HepG2 (cell line): ENCODE data around the gene DZANK1. TPM values are rescaled to one million over a fixed set of nuclear protein-coding genes. Genes with fewer than 3 reads are reported as not detected.
A peak's percentile ranks its signal among the peaks of the same experiment; 100 is the strongest.

Source experiments
- ETV5 ChIP-seq: IDR thresholded peaks from 2 replicates; pipeline ENCODE4 v1.6.1; 2018; ENCODE audit warnings: missing biosample characterization, missing genetic modification reagents, inconsistent platforms, borderline replicate concordance
- KDM6A ChIP-seq: IDR thresholded peaks from 2 replicates; pipeline ENCODE4 v1.6.1; 2016; ENCODE audit warnings: low read depth
- MYC ChIP-seq: sonication (generic); formaldehyde crosslinking; IDR thresholded peaks from 2 replicates; pipeline ENCODE4 v1.9.0; 2021; ENCODE audit warnings: missing genetic modification reagents, borderline replicate concordance
- NR2F1 ChIP-seq, 2 experiments: fragments of 450-650 bp in 1 of 2; formaldehyde crosslinking in 1 of 2; IDR thresholded peaks; 2 replicates each; pipeline versions ENCODE4 v1.5.0 to v1.6.1; 2016 to 2020; ENCODE audit warnings: mild to moderate bottlenecking in 1 of 2, missing compliant biosample characterization in 1 of 2, missing genetic modification reagents in 1 of 2, moderate library complexity in 1 of 2
- SRSF9 ChIP-seq: fragments of 200-400 bp; formaldehyde crosslinking; IDR thresholded peaks from 2 replicates; pipeline ENCODE4 v1.6.1; 2018; ENCODE audit warnings: borderline replicate concordance, mild to moderate bottlenecking, low read depth, low read length; ENCODE audit not compliant: insufficient read depth, poor library complexity, severe bottlenecking
- ZFYVE20 ChIP-seq: sonication (generic); formaldehyde crosslinking; IDR thresholded peaks from 2 replicates; pipeline ENCODE4 v1.8.0; 2023; ENCODE audit warnings: low read depth, mild to moderate bottlenecking, moderate library complexity, missing genetic modification reagents, borderline replicate concordance
- ZNF10 ChIP-seq: sonication (generic); formaldehyde crosslinking; IDR thresholded peaks from 2 replicates; pipeline ENCODE4 v1.4.0; 2020; ENCODE audit warnings: mild to moderate bottlenecking, low read depth, missing genetic modification reagents, borderline replicate concordance
- ZNF121 ChIP-seq: sonication (generic); formaldehyde crosslinking; IDR thresholded peaks from 2 replicates; pipeline ENCODE4 v1.5.0; 2020; ENCODE audit warnings: mild to moderate bottlenecking, missing genetic modification reagents
- ZNF234 ChIP-seq: sonication (generic); formaldehyde crosslinking; conservative IDR thresholded peaks from 2 replicates; pipeline ENCODE4 v1.5.1; 2020; ENCODE audit warnings: mild to moderate bottlenecking, missing genetic modification reagents
- ZNF577 ChIP-seq: sonication (generic); formaldehyde crosslinking; IDR thresholded peaks from 2 replicates; pipeline ENCODE4 v1.4.0; 2020; ENCODE audit warnings: mild to moderate bottlenecking, low read depth, missing genetic modification reagents, borderline replicate concordance
- ZNF615 ChIP-seq: sonication (generic); formaldehyde crosslinking; IDR thresholded peaks from 2 replicates; pipeline ENCODE4 v1.5.0; 2020; ENCODE audit warnings: mild to moderate bottlenecking, missing genetic modification reagents, borderline replicate concordance
- ZNF782 ChIP-seq: sonication (generic); formaldehyde crosslinking; IDR thresholded peaks from 2 replicates; pipeline ENCODE4 v1.4.0; 2020; ENCODE audit warnings: missing genetic modification reagents, mild to moderate bottlenecking, borderline replicate concordance
- polyA plus RNA-seq, 8 experiments: library from polyadenylated mRNA; depleted of rRNA in 3 of 8; stranded (reverse) in 7 of 8; unstranded in 1 of 8; fragments of >200 nt; fragmentation: Illumina TruSeq in 4 of 8; extraction: Trizol in 4 of 8; gene quantifications; 2 replicates each; pipeline versions ENCODE4 v1.2.1 to v1.2.3, GENCODE V29; 2011 to 2016; ENCODE audit warnings: low read depth in 4 of 8, missing spikeins in 1 of 8, mixed read lengths in 1 of 8; ENCODE audit not compliant: insufficient read depth in 1 of 8
- total RNA-seq, 5 experiments: library from RNA; depleted of rRNA; stranded (reverse); fragments of >200 nt; fragmentation: Illumina TruSeq; extraction: Trizol; gene quantifications; 2 replicates each; pipeline ENCODE4 v1.2.3, GENCODE V29; 2016; ENCODE audit warnings: low read depth in 1 of 5
- TF ChIP-seq, protein P1 (sequence below): sonication (generic); formaldehyde crosslinking; IDR thresholded peaks from 2 replicates; pipeline ENCODE4 v1.5.0; 2020; ENCODE audit warnings: missing genetic modification reagents
- TF ChIP-seq, protein P2 (sequence below): IDR thresholded peaks from 2 replicates; pipeline ENCODE4 v1.6.1; 2012; ENCODE audit warnings: inconsistent platforms
- TF ChIP-seq, protein P3 (sequence below): sonication (generic); formaldehyde crosslinking; IDR thresholded peaks from 2 replicates; pipeline ENCODE4 v1.4.0; 2020; ENCODE audit warnings: missing genetic modification reagents, mild to moderate bottlenecking, borderline replicate concordance
- TF ChIP-seq, protein P4 (sequence below): sonication (generic); formaldehyde crosslinking; IDR thresholded peaks from 2 replicates; pipeline ENCODE4 v1.5.0; 2020; ENCODE audit warnings: missing genetic modification reagents
- TF ChIP-seq, protein P5 (sequence below): sonication (generic); formaldehyde crosslinking; IDR thresholded peaks from 2 replicates; pipeline ENCODE4 v1.4.0; 2020; ENCODE audit warnings: missing genetic modification reagents

DZANK1 gene
- total and polyA plus RNA-seq, 2 of the 13 experiments (the other 11 are each of a cell fraction or from before 2014, with no cell fraction given) = 1.6 to 3.2 TPM

DNA sequence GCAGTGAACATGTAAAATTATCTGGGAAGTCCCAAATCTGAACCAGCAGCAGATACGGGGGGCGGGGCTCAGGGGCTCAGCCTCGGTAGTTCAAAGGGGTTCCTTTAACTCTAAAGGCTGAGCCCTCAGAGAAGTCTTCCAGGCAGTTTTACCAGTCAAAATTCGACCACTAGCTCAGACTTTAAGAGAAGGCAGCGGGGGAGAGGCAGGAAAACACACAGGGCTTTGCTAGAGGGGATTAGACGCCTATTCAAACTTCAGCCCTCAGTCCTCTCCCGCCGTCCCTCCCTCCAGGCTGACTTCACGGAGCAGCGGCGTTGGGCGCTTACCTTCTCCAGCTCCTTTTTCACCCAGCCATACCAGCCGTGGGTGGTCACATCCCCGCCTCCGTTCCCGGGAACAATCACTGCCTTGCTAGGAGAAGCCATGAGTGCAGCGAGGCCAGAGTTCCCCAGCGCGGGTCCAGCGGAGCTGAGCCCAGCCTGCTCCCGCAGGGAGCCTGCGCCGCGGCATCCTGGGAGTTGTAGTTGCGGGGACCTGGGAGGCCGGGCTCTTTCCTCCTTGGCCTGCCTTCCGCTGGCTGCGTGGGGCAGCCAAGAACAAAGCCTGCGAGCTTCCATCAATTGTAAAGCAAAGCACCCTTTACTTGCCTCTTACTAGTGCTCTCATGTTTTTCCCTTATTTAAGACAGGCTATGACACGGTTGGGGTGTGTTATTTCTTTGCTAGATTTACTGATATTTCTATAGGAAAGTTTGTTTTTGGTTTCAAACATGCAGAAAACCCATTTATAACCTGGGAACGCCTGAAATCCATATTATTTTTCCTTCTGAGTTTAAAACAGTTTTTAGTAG lies 30.1 kb upstream of the DZANK1 start, which contains the start of gene RBBP9 (continued):
- TF ChIP-seq, protein P1, sequence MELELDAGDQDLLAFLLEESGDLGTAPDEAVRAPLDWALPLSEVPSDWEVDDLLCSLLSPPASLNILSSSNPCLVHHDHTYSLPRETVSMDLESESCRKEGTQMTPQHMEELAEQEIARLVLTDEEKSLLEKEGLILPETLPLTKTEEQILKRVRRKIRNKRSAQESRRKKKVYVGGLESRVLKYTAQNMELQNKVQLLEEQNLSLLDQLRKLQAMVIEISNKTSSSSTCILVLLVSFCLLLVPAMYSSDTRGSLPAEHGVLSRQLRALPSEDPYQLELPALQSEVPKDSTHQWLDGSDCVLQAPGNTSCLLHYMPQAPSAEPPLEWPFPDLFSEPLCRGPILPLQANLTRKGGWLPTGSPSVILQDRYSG (CRISPR knock-in tag) = peak; percentile 55
- 0 out of 2 replicates have a peak, but pooled peaks have one; percentile 45 for TF ChIP-seq ZFYVE20
- peak; percentile 18; the same call in 1 of the 2 replicates for TF ChIP-seq KDM6A (CRISPR knock-in tag)
- peak; percentile 92; the same call in 1 of the 2 replicates for TF ChIP-seq ZNF782 (CRISPR knock-in tag)
- TF ChIP-seq NR2F1 (CRISPR knock-in tag; IDR thresholded peaks at IDR 0.05) = no peak
- no peak for TF ChIP-seq ZNF121 (CRISPR knock-in tag)
- no peak for TF ChIP-seq ZNF234 (CRISPR knock-in tag)
- no peak for TF ChIP-seq ZNF10 (CRISPR knock-in tag)
- no peak for TF ChIP-seq SRSF9
- TF ChIP-seq, protein P2, sequence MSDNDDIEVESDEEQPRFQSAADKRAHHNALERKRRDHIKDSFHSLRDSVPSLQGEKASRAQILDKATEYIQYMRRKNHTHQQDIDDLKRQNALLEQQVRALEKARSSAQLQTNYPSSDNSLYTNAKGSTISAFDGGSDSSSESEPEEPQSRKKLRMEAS = peak; percentile 82
- TF ChIP-seq, protein P3, sequence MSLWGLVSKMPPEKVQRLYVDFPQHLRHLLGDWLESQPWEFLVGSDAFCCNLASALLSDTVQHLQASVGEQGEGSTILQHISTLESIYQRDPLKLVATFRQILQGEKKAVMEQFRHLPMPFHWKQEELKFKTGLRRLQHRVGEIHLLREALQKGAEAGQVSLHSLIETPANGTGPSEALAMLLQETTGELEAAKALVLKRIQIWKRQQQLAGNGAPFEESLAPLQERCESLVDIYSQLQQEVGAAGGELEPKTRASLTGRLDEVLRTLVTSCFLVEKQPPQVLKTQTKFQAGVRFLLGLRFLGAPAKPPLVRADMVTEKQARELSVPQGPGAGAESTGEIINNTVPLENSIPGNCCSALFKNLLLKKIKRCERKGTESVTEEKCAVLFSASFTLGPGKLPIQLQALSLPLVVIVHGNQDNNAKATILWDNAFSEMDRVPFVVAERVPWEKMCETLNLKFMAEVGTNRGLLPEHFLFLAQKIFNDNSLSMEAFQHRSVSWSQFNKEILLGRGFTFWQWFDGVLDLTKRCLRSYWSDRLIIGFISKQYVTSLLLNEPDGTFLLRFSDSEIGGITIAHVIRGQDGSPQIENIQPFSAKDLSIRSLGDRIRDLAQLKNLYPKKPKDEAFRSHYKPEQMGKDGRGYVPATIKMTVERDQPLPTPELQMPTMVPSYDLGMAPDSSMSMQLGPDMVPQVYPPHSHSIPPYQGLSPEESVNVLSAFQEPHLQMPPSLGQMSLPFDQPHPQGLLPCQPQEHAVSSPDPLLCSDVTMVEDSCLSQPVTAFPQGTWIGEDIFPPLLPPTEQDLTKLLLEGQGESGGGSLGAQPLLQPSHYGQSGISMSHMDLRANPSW (CRISPR knock-in tag) = peak; percentile 65; the same call in 1 of the 2 replicates
- peak; percentile 76; the same call in 1 of the 2 replicates for TF ChIP-seq ETV5
- TF ChIP-seq, protein P4, sequence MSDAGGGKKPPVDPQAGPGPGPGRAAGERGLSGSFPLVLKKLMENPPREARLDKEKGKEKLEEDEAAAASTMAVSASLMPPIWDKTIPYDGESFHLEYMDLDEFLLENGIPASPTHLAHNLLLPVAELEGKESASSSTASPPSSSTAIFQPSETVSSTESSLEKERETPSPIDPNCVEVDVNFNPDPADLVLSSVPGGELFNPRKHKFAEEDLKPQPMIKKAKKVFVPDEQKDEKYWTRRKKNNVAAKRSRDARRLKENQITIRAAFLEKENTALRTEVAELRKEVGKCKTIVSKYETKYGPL (CRISPR knock-in tag) = no peak; the same call in 1 of the 2 replicates
- no peak for TF ChIP-seq ZNF577 (CRISPR knock-in tag)
- TF ChIP-seq, protein P5, sequence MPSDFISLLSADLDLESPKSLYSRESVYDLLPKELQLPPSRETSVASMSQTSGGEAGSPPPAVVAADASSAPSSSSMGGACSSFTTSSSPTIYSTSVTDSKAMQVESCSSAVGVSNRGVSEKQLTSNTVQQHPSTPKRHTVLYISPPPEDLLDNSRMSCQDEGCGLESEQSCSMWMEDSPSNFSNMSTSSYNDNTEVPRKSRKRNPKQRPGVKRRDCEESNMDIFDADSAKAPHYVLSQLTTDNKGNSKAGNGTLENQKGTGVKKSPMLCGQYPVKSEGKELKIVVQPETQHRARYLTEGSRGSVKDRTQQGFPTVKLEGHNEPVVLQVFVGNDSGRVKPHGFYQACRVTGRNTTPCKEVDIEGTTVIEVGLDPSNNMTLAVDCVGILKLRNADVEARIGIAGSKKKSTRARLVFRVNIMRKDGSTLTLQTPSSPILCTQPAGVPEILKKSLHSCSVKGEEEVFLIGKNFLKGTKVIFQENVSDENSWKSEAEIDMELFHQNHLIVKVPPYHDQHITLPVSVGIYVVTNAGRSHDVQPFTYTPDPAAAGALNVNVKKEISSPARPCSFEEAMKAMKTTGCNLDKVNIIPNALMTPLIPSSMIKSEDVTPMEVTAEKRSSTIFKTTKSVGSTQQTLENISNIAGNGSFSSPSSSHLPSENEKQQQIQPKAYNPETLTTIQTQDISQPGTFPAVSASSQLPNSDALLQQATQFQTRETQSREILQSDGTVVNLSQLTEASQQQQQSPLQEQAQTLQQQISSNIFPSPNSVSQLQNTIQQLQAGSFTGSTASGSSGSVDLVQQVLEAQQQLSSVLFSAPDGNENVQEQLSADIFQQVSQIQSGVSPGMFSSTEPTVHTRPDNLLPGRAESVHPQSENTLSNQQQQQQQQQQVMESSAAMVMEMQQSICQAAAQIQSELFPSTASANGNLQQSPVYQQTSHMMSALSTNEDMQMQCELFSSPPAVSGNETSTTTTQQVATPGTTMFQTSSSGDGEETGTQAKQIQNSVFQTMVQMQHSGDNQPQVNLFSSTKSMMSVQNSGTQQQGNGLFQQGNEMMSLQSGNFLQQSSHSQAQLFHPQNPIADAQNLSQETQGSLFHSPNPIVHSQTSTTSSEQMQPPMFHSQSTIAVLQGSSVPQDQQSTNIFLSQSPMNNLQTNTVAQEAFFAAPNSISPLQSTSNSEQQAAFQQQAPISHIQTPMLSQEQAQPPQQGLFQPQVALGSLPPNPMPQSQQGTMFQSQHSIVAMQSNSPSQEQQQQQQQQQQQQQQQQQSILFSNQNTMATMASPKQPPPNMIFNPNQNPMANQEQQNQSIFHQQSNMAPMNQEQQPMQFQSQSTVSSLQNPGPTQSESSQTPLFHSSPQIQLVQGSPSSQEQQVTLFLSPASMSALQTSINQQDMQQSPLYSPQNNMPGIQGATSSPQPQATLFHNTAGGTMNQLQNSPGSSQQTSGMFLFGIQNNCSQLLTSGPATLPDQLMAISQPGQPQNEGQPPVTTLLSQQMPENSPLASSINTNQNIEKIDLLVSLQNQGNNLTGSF (CRISPR knock-in tag) = peak; percentile 64; the same call in 1 of the 2 replicates
- no peak for TF ChIP-seq ZNF615 (CRISPR knock-in tag)
- TF ChIP-seq MYC = peak; percentile 93
